Liver (tissue), 9 donors: Measurements from ENCODE around the gene OPN1SW. TPM values are rescaled to one million over a fixed set of nuclear protein-coding genes. Genes with fewer than 3 reads are reported as not detected.
A peak's percentile ranks its signal among the peaks of the same experiment; 100 is the strongest.

ENCODE experiments used
- DNase-seq: peaks from one replicate; pipeline ENCODE4 v3.0.0-alpha.2; 2017; ENCODE audit warnings: low spot score
- H3K27ac ChIP-seq, 2 donors: one replicate each; pipeline ENCODE4 v1.7.0; 2013; ENCODE audit warnings: inconsistent platforms in 2 of 2, low read length in 2 of 2, control low read depth in 1 of 2, low read depth in 1 of 2, mild to moderate bottlenecking in 1 of 2
- H3K27me3 ChIP-seq, 4 donors: one replicate each; pipeline versions ENCODE4 v1.6.1 to v1.7.0; 2013; ENCODE audit warnings: low read length in 3 of 4, inconsistent platforms in 1 of 4, mild to moderate bottlenecking in 1 of 4, moderate library complexity in 1 of 4; ENCODE audit not compliant: control insufficient read depth in 4 of 4, insufficient read depth in 4 of 4
- H3K36me3 ChIP-seq, 4 donors: one replicate each; pipeline versions ENCODE4 v1.6.1 to v1.7.0; 2013; ENCODE audit warnings: low read length in 3 of 4, mild to moderate bottlenecking in 3 of 4, low read depth in 1 of 4, moderate library complexity in 1 of 4; ENCODE audit not compliant: control insufficient read depth in 4 of 4, insufficient read depth in 3 of 4
- H3K4me1 ChIP-seq, 4 donors: one replicate each; pipeline versions ENCODE4 v1.6.1 to v1.7.0; 2013; ENCODE audit warnings: low read length in 3 of 4, mild to moderate bottlenecking in 3 of 4, moderate library complexity in 1 of 4; ENCODE audit not compliant: control insufficient read depth in 4 of 4, insufficient read depth in 4 of 4
- H3K4me3 ChIP-seq, 3 donors: one replicate each; pipeline versions ENCODE4 v1.6.1 to v1.7.0; 2013; ENCODE audit warnings: low read length in 3 of 3, control low read depth in 1 of 3, low read depth in 1 of 3, mild to moderate bottlenecking in 1 of 3
- H3K9ac ChIP-seq, 2 donors: one replicate each; pipeline ENCODE4 v1.7.0; 2013; ENCODE audit warnings: low read length in 2 of 2, mild to moderate bottlenecking in 2 of 2, moderate library complexity in 2 of 2, control low read depth in 1 of 2, low read depth in 1 of 2
- H3K9me3 ChIP-seq, 4 donors: one replicate each; pipeline versions ENCODE4 v1.6.1 to v1.7.0; 2013; ENCODE audit warnings: low read length in 3 of 4; ENCODE audit not compliant: control insufficient read depth in 4 of 4
- EGR1 ChIP-seq, 2 donors: IDR thresholded peaks; 2 replicates each; pipeline ENCODE4 v1.6.1; 2016 to 2018; ENCODE audit warnings: antibody characterized with exemption in 2 of 2, low read depth in 2 of 2
- FOXA2 ChIP-seq: IDR thresholded peaks from 2 replicates; pipeline ENCODE4 v1.6.1; 2016; ENCODE audit warnings: antibody characterized with exemption
- HNF4A ChIP-seq, 2 donors: conservative IDR thresholded peaks; 2 replicates each; pipeline ENCODE4 v1.6.1; 2016; ENCODE audit warnings: antibody characterized with exemption in 2 of 2, mild to moderate bottlenecking in 2 of 2
- HNF4G ChIP-seq: IDR thresholded peaks from 2 replicates; pipeline ENCODE4 v1.6.1; 2016; ENCODE audit warnings: antibody characterized with exemption
- NR2F2 ChIP-seq: IDR thresholded peaks from 2 replicates; pipeline ENCODE4 v1.6.1; 2016; ENCODE audit warnings: antibody characterized with exemption
- RAD21 ChIP-seq, 2 donors: IDR thresholded peaks; 2 replicates each; pipeline ENCODE4 v1.6.1; 2016; ENCODE audit warnings: antibody characterized with exemption in 2 of 2, mild to moderate bottlenecking in 2 of 2
- RXRA ChIP-seq, 2 donors: IDR thresholded peaks; 2 replicates each; pipeline ENCODE4 v1.6.1; 2017 to 2018; ENCODE audit warnings: antibody characterized with exemption in 2 of 2, mild to moderate bottlenecking in 1 of 2
- SP1 ChIP-seq: IDR thresholded peaks from 2 replicates; pipeline ENCODE4 v1.6.1; 2018; ENCODE audit warnings: antibody characterized with exemption, mild to moderate bottlenecking
- TAF1 ChIP-seq: conservative IDR thresholded peaks from 2 replicates; pipeline ENCODE4 v1.6.1; 2016; ENCODE audit warnings: antibody characterized with exemption, mild to moderate bottlenecking
- WGBS: extraction: QIAGEN DNeasy Blood & Tissue Kit; methylation state at CpG from one replicate; pipeline ENCODE4 v1.1.7; 2013; 5-methylcytosine and 5-hydroxymethylcytosine counted together
- polyA plus RNA-seq, 2 donors: library from polyadenylated mRNA; stranded (reverse) in 1 of 2; unstranded in 1 of 2; fragments of 200-250 nt in 1 of 2; fragments of >200 nt in 1 of 2; fragmentation: Nextera tagmentation in 1 of 2; extraction: Ambion mirVana in 1 of 2; gene quantifications; one replicate each; pipeline versions ENCODE4 v1.2.1 to v1.2.3, GENCODE V29; 2013 to 2015
- total RNA-seq, 2 donors: library from RNA; depleted of rRNA; stranded (reverse); fragments of >200 nt; gene quantifications; one replicate each; pipeline ENCODE4 v1.2.3, GENCODE V29; 2014
- TF ChIP-seq, protein P1 (sequence below): fragments of 150-350 bp; IDR thresholded peaks from 2 replicates; pipeline ENCODE4 v1.5.1; 2017; ENCODE audit warnings: improper control_type of control experiment, low read depth, low read length; ENCODE audit not compliant: missing input control
- TF ChIP-seq, protein P2 (sequence below): IDR thresholded peaks from 2 replicates; pipeline ENCODE4 v1.6.1; 2016; ENCODE audit warnings: antibody characterized with exemption, mild to moderate bottlenecking
- TF ChIP-seq, protein P3 (sequence below): IDR thresholded peaks from 2 replicates; pipeline ENCODE4 v1.6.1; 2016; ENCODE audit warnings: antibody characterized with exemption
- TF ChIP-seq, protein P4 (sequence below): IDR thresholded peaks from 2 replicates; pipeline ENCODE4 v1.6.1; 2016; ENCODE audit warnings: antibody characterized with exemption
- donor health status: healthy.
- donor health status: healthy.
- donor health status: healthy.
- donor health status: healthy.
- donor health status: healthy.

Gene OPN1SW
- total and polyA plus RNA-seq, 4 donors, result 0.29 TPM; not detected in 3

DNA sequence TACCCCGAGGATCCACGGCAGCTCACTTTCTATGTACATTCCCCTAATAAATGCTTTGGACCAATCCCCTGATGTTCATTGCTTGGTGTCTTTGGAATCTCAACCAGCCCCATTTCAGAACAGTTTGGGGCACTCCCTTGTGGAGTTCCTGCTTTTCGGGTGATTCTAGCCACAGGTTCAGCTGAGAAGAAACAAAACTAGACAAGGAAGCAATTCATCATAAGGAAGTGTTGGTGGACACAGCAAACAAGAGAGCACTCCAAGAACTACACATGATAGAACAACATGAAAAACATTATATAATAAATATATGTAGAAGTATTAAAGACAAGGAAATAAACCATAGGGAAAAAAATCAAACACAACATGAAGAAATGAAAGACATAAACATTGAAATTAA, 10.1 kb upstream of the OPN1SW start:
- Histone ChIP-seq H3K36me3 (no peaks in the 10 kb centered on the region), H3K4me3 (no peak overlapping the region), H3K27ac (no peak overlapping the region), H3K9me3 (no peaks in the 10 kb centered on the region), H3K4me1 (peaks cover 0 to 4% (median 3%) of the 10 kb centered on the region in 4 donors), H3K9ac (no peak overlapping the region), H3K27me3 (no peaks in the 10 kb centered on the region)
- no peak for DNase-seq
- TF ChIP-seq SP1, result no peak
- no peak for TF ChIP-seq EGR1 (IDR thresholded peaks at IDR 0.05; ENCODE audit: low read depth in 2 of 2)
- TF ChIP-seq, protein P1, sequence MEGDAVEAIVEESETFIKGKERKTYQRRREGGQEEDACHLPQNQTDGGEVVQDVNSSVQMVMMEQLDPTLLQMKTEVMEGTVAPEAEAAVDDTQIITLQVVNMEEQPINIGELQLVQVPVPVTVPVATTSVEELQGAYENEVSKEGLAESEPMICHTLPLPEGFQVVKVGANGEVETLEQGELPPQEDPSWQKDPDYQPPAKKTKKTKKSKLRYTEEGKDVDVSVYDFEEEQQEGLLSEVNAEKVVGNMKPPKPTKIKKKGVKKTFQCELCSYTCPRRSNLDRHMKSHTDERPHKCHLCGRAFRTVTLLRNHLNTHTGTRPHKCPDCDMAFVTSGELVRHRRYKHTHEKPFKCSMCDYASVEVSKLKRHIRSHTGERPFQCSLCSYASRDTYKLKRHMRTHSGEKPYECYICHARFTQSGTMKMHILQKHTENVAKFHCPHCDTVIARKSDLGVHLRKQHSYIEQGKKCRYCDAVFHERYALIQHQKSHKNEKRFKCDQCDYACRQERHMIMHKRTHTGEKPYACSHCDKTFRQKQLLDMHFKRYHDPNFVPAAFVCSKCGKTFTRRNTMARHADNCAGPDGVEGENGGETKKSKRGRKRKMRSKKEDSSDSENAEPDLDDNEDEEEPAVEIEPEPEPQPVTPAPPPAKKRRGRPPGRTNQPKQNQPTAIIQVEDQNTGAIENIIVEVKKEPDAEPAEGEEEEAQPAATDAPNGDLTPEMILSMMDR, result no peak
- WGBS, result 78% methylated on average over 3 of the region's 3 CpGs

DNA sequence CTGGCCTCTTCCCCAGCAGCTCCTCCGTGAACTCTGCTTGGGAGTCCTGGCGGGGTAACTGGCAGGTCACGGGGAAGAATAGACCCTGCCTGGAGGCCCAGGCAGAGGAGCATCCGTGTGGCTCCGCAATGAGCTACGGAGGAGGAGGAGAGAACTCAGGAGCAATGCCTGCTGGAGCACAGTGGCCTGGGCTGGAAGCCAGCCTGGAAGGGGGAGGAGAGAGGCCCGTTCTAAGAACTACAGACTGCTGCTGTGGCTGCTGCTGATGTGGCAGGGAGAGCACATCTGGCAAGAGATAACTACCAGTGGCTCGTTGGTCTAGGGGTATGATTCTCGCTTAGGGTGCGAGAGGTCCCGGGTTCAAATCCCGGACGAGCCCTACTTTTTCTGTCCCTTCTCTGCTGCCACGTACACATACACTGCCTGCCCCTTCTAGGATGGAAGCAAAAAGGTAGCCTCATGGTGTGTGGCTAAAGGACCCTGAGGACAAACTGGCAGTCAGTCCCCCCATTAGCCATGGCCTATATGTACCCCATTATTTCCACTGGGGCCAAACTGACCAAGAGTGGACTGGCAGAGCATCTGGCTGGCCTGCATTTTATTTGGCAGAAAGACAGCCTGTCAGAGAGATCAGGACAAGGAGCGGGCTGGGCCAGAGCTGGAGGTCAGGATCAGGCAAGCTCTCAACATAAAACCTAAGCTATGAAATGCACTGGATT, 7.7 kb upstream of the OPN1SW start:
- H3K9me3 ChIP-seq, result no peaks in the 10 kb centered on the region
- no peak overlapping the region for H3K4me3 ChIP-seq
- 55% methylated on average over 15 of the region's 15 CpGs for WGBS
- no peak overlapping the region for H3K9ac ChIP-seq
- no peaks in the 10 kb centered on the region for H3K4me1 ChIP-seq
- no peak overlapping the region for H3K27ac ChIP-seq
- peak; percentile 63 for DNase-seq
- H3K36me3 ChIP-seq, result no peaks in the 10 kb centered on the region
- no peaks in the 10 kb centered on the region for H3K27me3 ChIP-seq
- TF ChIP-seq, protein P2, sequence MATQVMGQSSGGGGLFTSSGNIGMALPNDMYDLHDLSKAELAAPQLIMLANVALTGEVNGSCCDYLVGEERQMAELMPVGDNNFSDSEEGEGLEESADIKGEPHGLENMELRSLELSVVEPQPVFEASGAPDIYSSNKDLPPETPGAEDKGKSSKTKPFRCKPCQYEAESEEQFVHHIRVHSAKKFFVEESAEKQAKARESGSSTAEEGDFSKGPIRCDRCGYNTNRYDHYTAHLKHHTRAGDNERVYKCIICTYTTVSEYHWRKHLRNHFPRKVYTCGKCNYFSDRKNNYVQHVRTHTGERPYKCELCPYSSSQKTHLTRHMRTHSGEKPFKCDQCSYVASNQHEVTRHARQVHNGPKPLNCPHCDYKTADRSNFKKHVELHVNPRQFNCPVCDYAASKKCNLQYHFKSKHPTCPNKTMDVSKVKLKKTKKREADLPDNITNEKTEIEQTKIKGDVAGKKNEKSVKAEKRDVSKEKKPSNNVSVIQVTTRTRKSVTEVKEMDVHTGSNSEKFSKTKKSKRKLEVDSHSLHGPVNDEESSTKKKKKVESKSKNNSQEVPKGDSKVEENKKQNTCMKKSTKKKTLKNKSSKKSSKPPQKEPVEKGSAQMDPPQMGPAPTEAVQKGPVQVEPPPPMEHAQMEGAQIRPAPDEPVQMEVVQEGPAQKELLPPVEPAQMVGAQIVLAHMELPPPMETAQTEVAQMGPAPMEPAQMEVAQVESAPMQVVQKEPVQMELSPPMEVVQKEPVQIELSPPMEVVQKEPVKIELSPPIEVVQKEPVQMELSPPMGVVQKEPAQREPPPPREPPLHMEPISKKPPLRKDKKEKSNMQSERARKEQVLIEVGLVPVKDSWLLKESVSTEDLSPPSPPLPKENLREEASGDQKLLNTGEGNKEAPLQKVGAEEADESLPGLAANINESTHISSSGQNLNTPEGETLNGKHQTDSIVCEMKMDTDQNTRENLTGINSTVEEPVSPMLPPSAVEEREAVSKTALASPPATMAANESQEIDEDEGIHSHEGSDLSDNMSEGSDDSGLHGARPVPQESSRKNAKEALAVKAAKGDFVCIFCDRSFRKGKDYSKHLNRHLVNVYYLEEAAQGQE, result no peak
- no peak for TF ChIP-seq HNF4A (conservative IDR thresholded peaks at IDR 0.05)
- no peak for TF ChIP-seq RAD21 (IDR thresholded peaks at IDR 0.05)
- TF ChIP-seq, protein P3, sequence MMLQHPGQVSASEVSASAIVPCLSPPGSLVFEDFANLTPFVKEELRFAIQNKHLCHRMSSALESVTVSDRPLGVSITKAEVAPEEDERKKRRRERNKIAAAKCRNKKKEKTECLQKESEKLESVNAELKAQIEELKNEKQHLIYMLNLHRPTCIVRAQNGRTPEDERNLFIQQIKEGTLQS, result peak; percentile 91
- TF ChIP-seq TAF1, result no peak
- peak; percentile 76 to 77 for TF ChIP-seq RXRA (IDR thresholded peaks at IDR 0.05)
- no peak for TF ChIP-seq EGR1 (IDR thresholded peaks at IDR 0.05; ENCODE audit: low read depth in 2 of 2)
- TF ChIP-seq, protein P4, sequence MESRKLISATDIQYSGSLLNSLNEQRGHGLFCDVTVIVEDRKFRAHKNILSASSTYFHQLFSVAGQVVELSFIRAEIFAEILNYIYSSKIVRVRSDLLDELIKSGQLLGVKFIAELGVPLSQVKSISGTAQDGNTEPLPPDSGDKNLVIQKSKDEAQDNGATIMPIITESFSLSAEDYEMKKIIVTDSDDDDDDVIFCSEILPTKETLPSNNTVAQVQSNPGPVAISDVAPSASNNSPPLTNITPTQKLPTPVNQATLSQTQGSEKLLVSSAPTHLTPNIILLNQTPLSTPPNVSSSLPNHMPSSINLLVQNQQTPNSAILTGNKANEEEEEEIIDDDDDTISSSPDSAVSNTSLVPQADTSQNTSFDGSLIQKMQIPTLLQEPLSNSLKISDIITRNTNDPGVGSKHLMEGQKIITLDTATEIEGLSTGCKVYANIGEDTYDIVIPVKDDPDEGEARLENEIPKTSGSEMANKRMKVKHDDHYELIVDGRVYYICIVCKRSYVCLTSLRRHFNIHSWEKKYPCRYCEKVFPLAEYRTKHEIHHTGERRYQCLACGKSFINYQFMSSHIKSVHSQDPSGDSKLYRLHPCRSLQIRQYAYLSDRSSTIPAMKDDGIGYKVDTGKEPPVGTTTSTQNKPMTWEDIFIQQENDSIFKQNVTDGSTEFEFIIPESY, result no peak
- TF ChIP-seq, protein P1, result no peak
- TF ChIP-seq FOXA2, result no peak
- no peak for TF ChIP-seq HNF4G
- no peak for TF ChIP-seq NR2F2
